ENCODE results near the gene MCHR1.

- TF ChIP-seq CTCF (IDR thresholded peaks at IDR 0.05; ENCODE audit: low read depth, low read length) (no peak), EZH2phosphoT487 (IDR thresholded peaks at IDR 0.05; ENCODE audit: low read depth) (no peak)
Measured at GRCh38 chr22:40631925-40632324, 47.4 kb upstream of the MCHR1 start.

Measured in OCI-LY3 (cell line).